Upper lobe of right lung (tissue), 1 donor: ENCODE results near the gene OR2AG2. TPM values are rescaled to one million over a fixed set of nuclear protein-coding genes. Genes with fewer than 3 reads are reported as not detected.

Experiments
- ATAC-seq: fragments of 200-7000 bp; cut with Tn5 transposase; one replicate; pipeline ENCODE4 v1.9.1; 2020; ENCODE audit warnings: mild to moderate bottlenecking, moderate library complexity
- DNase-seq: peaks from one replicate; pipeline ENCODE4 v3.0.0-alpha.2; 2020
- H3K27ac ChIP-seq: fragments of 200-600 bp; one replicate; pipeline ENCODE4 v1.8.0; 2022
- H3K27me3 ChIP-seq: fragments of 200-600 bp; one replicate; pipeline ENCODE4 v1.8.0; 2022; ENCODE audit warnings: mild to moderate bottlenecking
- H3K36me3 ChIP-seq: fragments of 200-600 bp; one replicate; pipeline ENCODE4 v1.8.0; 2022
- H3K4me1 ChIP-seq: fragments of 200-600 bp; one replicate; pipeline ENCODE4 v1.8.0; 2022
- H3K4me3 ChIP-seq: fragments of 200-600 bp; one replicate; pipeline ENCODE4 v1.8.0; 2022; ENCODE audit warnings: mild to moderate bottlenecking
- H3K9me3 ChIP-seq: fragments of 200-600 bp; one replicate; pipeline ENCODE4 v1.8.0; 2022
- CTCF ChIP-seq: fragments of 200-600 bp; IDR thresholded peaks from one replicate; pipeline ENCODE4 v1.8.0; 2022; ENCODE audit warnings: antibody characterized with exemption
- intact Hi-C: fragments of 100-400 bp; cut with DNase I; formaldehyde crosslinking; loops from one replicate; pipeline ENCODE4 v1.11.0; 2022
- total RNA-seq: library from RNA; stranded (reverse); fragmentation: NEBNext Ultra II Directional; extraction: Animal tissue kit (Norgen Biotek cat#: 25700); gene quantifications from one replicate; pipeline ENCODE4 v1.2.1, GENCODE V29; 2021
- donor health status: DM: no; HTN: yes; CAD: no; lungs with severe emphysema.

OR2AG2 gene
- total RNA-seq, 1 donor from 2014 or later, result 0.14 TPM

DNA sequence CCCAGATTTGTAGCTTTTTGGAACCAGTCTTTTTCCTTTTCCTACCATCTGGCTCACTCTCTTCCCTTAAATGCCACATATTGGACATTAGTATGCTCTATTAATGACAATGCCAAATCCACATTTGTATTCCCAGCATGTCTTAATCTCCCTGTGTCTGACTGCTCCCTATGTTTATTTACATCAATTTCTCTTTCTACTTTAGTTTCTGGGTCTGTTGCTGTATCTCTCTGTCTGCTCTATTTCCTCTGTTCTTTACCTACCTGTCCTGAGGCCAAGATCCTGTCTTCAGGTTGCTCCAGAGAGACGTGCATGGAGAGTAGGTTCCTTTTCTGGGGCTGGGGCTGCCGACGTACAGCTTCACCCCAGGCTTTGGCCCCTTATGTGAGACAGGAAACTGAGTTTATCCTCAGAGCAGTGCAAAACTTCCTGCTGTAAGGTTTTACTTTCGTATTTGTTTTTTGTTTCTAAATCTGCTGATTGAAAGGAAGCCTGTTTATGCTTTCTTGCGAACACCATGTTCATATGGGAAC is 25.6 kb downstream of the OR2AG2 start:
- Histone ChIP-seq H3K36me3 (no peaks in the 10 kb centered on the region), H3K27ac (peak overlapping the region; percentile 80), H3K9me3 (no peaks in the 10 kb centered on the region), H3K4me1 (peaks cover 12% of the 10 kb centered on the region), H3K4me3 (peak overlapping the region; percentile 45), H3K27me3 (no peaks in the 10 kb centered on the region)
- ATAC-seq, result peak; percentile 76
- intact Hi-C loops, result no loop called here
- no peak for TF ChIP-seq CTCF
- DNase-seq, result no peak

- no peak for TF ChIP-seq CTCF
- ATAC-seq, result peak; percentile 76
- Histone ChIP-seq H3K4me1 (peaks cover 12% of the 10 kb centered on the region), H3K27ac (peak overlapping the region; percentile 80), H3K27me3 (no peaks in the 10 kb centered on the region), H3K36me3 (no peaks in the 10 kb centered on the region), H3K4me3 (peak overlapping the region; percentile 45), H3K9me3 (no peaks in the 10 kb centered on the region)
- intact Hi-C loops, result no loop called here
- no peak for DNase-seq
Observed at GRCh38 chr11:6745465-6746015, 26.2 kb downstream of the OR2AG2 start.

- peak overlapping the region; percentile 45 for H3K4me3 ChIP-seq
Observed at GRCh38 chr11:6745018-6745417, 26.8 kb downstream of the OR2AG2 start.

DNA sequence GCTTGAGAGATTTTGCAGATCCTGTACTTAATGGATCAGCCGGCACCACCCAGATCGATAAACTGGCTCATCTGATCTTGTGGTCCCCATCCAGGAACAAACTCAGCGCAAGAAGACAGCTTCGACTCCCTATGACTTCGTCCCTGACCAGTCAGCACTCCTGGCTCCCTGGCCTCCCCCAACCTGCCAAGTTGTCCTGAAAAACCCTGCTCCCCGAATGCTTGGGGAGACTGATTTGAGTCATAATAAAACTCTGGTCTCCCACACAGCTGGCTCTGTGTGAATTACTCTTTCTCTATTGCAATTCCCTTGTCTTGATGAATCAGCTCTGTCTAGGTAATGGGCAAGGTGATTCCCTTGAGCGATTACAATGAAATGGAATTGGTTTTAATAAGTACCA is 29.5 kb downstream of the OR2AG2 start:
- DNase-seq (no peak), ATAC-seq (no peak)
- no peaks in the 10 kb centered on the region for H3K27me3 ChIP-seq
- no peak overlapping the region for H3K4me3 ChIP-seq
- no peaks in the 10 kb centered on the region for H3K9me3 ChIP-seq
- no peaks in the 10 kb centered on the region for H3K36me3 ChIP-seq
- TF ChIP-seq CTCF, result no peak
- intact Hi-C loops, result no loop called here
- peaks cover 8% of the 10 kb centered on the region for H3K4me1 ChIP-seq
- H3K27ac ChIP-seq, result no peak overlapping the region

More at GRCh38 chr11:6745018-6745417, 26.8 kb downstream of the OR2AG2 start:
- DNase-seq (no peak), ATAC-seq (no peak)
- intact Hi-C loops, result no loop called here
- Histone ChIP-seq H3K9me3 (no peaks in the 10 kb centered on the region), H3K27me3 (no peaks in the 10 kb centered on the region), H3K27ac (peak overlapping the region; percentile 80), H3K4me1 (peaks cover 12% of the 10 kb centered on the region), H3K36me3 (no peaks in the 10 kb centered on the region)
- no peak for TF ChIP-seq CTCF

DNA sequence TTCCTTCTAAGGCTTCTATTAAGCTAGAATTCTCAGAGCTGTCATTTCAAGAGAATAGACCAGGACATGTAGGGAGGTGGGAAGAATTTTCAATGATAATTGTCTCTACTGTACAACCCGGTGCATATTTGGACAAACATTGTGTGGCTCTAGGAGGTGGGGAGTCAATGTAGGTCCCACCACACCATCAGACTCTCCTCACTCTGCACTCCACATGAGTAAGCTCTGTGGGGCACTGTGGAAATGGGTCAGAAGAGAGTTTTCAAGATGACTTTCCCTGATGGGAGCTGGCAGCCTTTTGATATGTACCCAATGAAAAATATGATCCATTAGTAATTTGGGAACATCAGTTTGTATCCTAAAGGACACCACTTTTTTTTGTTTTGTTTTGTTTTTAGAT is 33.2 kb downstream of the OR2AG2 start:
- H3K27me3 ChIP-seq, result no peaks in the 10 kb centered on the region
- no peak overlapping the region for H3K27ac ChIP-seq
- intact Hi-C loops, result no loop called here
- DNase-seq (no peak), ATAC-seq (no peak)
- H3K9me3 ChIP-seq, result no peaks in the 10 kb centered on the region
- peaks cover 3% of the 10 kb centered on the region for H3K36me3 ChIP-seq
- TF ChIP-seq CTCF, result no peak
- no peak overlapping the region for H3K4me3 ChIP-seq
- H3K4me1 ChIP-seq, result peaks cover 4% of the 10 kb centered on the region
